A549 (cell line): ENCODE measurements around the gene C2CD2.

Source experiments
- CTCF ChIP-seq: fragments of >200 bp; sonication (Bioruptor Twin); formaldehyde crosslinking; IDR thresholded peaks from 3 replicates; pipeline ENCODE4 v1.5.1; 2016
- EHMT2 ChIP-seq: fragments of 200-600 bp; sonication (generic); IDR thresholded peaks from 2 replicates; pipeline ENCODE4 v1.6.1; 2016; ENCODE audit warnings: antibody characterized with exemption, low read depth, mild to moderate bottlenecking, moderate library complexity
- EP300 ChIP-seq, 2 experiments: fragments of >200 bp; sonication (Bioruptor Twin); formaldehyde crosslinking; IDR thresholded peaks; 2 replicates in 1 of 2; 3 replicates in 1 of 2; pipeline ENCODE4 v1.6.1; 2016 to 2017
- JUNB ChIP-seq: fragments of >200 bp; sonication (Bioruptor Twin); formaldehyde crosslinking; IDR thresholded peaks from 2 replicates; pipeline ENCODE4 v1.6.1; 2016
- REST ChIP-seq: fragments of 200-600 bp; sonication (generic); IDR thresholded peaks from 2 replicates; pipeline ENCODE4 v1.6.1; 2016; ENCODE audit warnings: antibody characterized with exemption, mild to moderate bottlenecking, moderate library complexity

GRCh38 chr21:41897047-41897669 lies 56.7 kb downstream of the C2CD2 start:
- TF ChIP-seq CTCF (no peak), EHMT2 (no peak), JUNB (no peak), REST (no peak), EP300 (IDR thresholded peaks at IDR 0.05) (no peak)
